Spinal cord (tissue), 10 donors: ENCODE measurements around the gene CCDC92B. TPM values are rescaled to one million over a fixed set of nuclear protein-coding genes. Genes with fewer than 3 reads are reported as not detected.
"Not testable (repeated sequence)": the region's sequence is repeated elsewhere in the genome, so short reads cannot be mapped to it uniquely, and the experiment has no call there.

Experiments
- DNase-seq, 6 donors: peaks; one replicate each; pipeline versions ENCODE4 v3.0.0 to v3.0.0-alpha.2; 2013 to 2015; ENCODE audit warnings: low spot score in 6 of 6, low read depth in 4 of 6
- H3K27ac ChIP-seq: one replicate; pipeline ENCODE4 v1.5.1; 2013; ENCODE audit warnings: low read depth, low read length, control low read depth
- H3K27me3 ChIP-seq: one replicate; pipeline ENCODE4 v1.6.1; 2013; ENCODE audit warnings: low read length; ENCODE audit not compliant: control insufficient read depth, insufficient read depth
- H3K36me3 ChIP-seq: one replicate; pipeline ENCODE4 v1.6.1; 2013; ENCODE audit warnings: low read length; ENCODE audit not compliant: control insufficient read depth, insufficient read depth
- H3K4me1 ChIP-seq: one replicate; pipeline ENCODE4 v1.6.1; 2013; ENCODE audit warnings: low read length; ENCODE audit not compliant: control insufficient read depth, insufficient read depth
- H3K4me3 ChIP-seq: one replicate; pipeline ENCODE4 v1.5.1; 2013; ENCODE audit warnings: low read depth, low read length, control low read depth
- H3K9me3 ChIP-seq: one replicate; pipeline ENCODE4 v1.6.1; 2013; ENCODE audit warnings: low read length; ENCODE audit not compliant: control insufficient read depth, insufficient read depth
- WGBS: methylation state at CpG from one replicate; pipeline ENCODE4 v1.1.5; 2013; ENCODE audit warnings: missing lambda C conversion rate; ENCODE audit not compliant: insufficient coverage; 5-methylcytosine and 5-hydroxymethylcytosine counted together
- polyA plus RNA-seq, 2 donors: library from polyadenylated mRNA; unstranded; fragments of 120-200 nt; gene quantifications; one replicate each; pipeline ENCODE4 v1.2.1, GENCODE V29; 2013; ENCODE audit not compliant: insufficient read length in 2 of 2
- total RNA-seq, 2 donors: library from RNA; depleted of rRNA in 1 of 2; stranded (reverse); fragments of 120-200 nt in 1 of 2; fragments of >200 nt in 1 of 2; gene quantifications; one replicate each; pipeline versions ENCODE4 v1.2.3 to v1.2.4, GENCODE V29; 2013 to 2014
- donor health status: healthy.

Gene CCDC92B
- total and polyA plus RNA-seq, 4 donors, result 0.89 to 12.3 (median 5.8) TPM

GRCh38 chr17:2700491-2701141, 48.8 kb downstream of the CCDC92B start:
- 96% methylated on average over 26 of the region's 27 CpGs for WGBS
- Histone ChIP-seq H3K4me3 (no peak overlapping the region), H3K27me3 (no peaks in the 10 kb centered on the region), H3K9me3 (no peaks in the 10 kb centered on the region), H3K36me3 (peaks cover 98% of the 10 kb centered on the region), H3K4me1 (no peaks in the 10 kb centered on the region), H3K27ac (no peak overlapping the region)
- DNase-seq, result no peak

DNA sequence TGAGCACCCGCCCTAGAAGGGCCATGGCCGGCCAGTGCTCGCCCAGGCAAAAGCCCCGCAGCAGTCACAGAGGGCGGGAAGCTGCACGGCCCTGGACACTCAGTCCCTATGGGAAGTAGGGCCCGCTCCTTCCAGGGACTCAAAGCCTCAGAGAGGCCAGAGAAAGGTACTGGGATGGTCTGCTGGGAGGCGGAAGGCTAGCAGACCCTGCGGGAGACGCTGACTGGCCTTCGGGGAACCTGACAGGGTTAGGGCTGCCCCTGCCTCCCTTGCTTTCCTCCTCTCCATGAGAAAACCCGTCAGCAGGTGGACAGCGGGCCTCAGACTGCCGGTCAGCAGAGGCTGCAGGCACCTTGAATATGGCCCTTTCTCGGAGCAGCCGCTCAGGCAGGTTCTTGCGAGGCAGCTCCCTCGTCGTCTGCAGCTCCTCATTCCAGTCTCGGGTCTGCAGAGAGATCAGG, 49.4 kb downstream of the CCDC92B start:
- WGBS, result 89% methylated on average over 20 of the region's 20 CpGs
- DNase-seq, result no peak
- Histone ChIP-seq H3K9me3 (no peaks in the 10 kb centered on the region), H3K36me3 (peaks cover 100% of the 10 kb centered on the region), H3K4me3 (no peak overlapping the region), H3K4me1 (no peaks in the 10 kb centered on the region), H3K27ac (no peak overlapping the region), H3K27me3 (no peaks in the 10 kb centered on the region)

DNA sequence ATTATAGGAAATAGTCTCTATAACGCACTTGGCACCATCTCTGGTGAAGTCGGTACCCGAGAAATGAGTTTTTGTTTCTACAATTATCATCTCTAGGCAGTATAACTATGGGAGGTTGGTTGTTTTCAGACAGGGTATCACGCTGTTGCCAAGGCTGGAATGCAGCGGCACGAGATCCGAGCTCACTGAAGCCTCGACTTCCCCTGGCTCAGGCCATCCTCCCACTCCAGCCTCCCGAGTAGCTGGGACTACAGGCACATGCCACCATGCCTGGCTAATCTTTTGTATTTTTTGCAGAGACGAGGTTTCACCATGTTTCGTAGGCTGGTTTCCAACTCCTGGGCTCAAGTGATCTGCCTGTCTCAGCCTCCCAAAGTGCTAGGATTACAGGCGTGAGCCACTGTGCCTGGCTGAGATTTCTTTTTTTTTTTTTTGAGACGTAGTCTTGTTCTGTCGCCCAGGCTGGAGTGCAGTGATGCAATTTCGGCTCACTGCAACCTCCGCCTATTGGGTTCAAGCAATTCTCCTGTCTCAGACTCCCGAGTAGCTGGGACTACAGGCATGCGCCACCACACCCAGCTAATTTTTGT, 50.1 kb downstream of the CCDC92B start:
- H3K36me3 ChIP-seq, result peaks cover 100% of the 10 kb centered on the region
- H3K4me3 ChIP-seq, H3K27ac ChIP-seq, DNase-seq, H3K9me3 ChIP-seq, H3K27me3 ChIP-seq, H3K4me1 ChIP-seq: not testable (repeated sequence)
- 99% methylated on average over 13 of the region's 18 CpGs for WGBS

DNA sequence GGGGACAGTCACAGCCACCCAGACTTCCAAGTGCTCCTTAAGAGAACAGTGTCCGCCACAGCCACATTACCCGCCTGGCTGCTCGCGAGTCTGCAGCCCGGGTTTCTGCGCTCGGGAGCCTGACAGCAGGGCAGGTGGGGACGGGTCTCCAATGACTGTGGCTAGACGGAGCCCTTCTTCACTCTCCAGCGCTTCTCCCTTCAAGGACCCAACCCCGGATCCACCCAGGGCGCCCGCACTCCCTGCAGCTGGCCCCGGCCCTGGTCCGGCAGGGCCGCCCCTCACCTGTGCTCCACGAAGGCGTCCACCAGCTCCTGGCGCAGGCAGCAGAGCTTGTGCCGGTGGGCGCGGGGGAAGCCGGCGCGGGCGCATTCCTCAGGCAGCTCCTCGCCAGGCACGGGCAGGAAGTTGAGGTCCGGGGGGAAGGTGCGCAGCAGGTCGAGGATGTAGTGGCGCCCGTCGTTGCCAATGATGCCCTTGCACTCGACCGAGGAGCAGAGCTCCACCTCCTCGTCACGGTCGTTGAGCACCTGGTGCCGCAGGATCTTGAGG, 51.8 kb downstream of the CCDC92B start:
- WGBS, result 95% methylated on average over 40 of the region's 40 CpGs
- Histone ChIP-seq H3K36me3 (peaks cover 100% of the 10 kb centered on the region), H3K4me1 (no peaks in the 10 kb centered on the region), H3K4me3 (no peak overlapping the region), H3K9me3 (no peaks in the 10 kb centered on the region), H3K27ac (no peak overlapping the region), H3K27me3 (no peaks in the 10 kb centered on the region)
- no peak for DNase-seq

DNA sequence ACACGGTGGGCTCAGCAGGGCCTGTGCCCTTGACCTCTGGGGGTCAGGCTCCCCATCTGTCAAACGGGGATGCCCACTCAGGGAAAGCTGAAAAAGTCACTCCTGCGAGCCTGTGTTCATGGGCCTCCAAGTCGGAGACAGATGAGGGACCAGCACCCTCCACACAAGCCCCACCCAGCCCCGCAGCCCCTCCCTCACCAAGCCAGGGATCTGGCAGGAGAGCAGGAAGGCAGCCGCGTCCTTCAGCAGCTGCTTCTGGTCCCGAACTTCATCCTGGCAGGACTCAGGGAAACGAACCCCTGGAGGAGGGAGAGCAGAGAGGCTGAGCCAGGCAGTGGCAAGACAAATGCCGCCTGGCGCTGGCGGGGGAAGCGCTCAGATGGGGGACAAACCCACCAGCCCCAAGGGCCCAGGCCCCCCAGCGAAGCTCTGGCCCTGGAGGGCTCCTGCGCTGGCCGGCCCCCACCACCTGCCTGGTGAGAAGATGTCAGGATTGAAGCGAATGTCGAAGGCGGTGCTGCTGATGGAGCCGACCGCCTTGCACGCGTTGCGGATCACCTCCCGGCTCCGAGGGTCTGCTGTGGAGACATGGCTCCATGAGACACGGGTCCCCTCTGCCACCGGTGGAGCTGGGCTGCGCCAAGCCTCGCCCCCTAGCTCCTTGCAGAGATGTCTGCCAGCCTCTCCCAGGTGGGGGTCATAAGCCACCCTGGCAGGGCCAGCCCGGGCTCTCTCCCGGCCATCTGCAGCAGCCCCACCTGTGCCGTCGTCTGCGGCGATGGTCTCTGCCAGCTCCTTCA, 53.3 kb downstream of the CCDC92B start:
- H3K27ac ChIP-seq, result no peak overlapping the region
- H3K4me3 ChIP-seq, result no peak overlapping the region
- H3K36me3 ChIP-seq, result peaks cover 99% of the 10 kb centered on the region
- no peak for DNase-seq
- WGBS, result 92% methylated on average over 31 of the region's 36 CpGs
- H3K27me3 ChIP-seq, result no peaks in the 10 kb centered on the region
- H3K9me3 ChIP-seq, result no peaks in the 10 kb centered on the region
- H3K4me1 ChIP-seq, result no peaks in the 10 kb centered on the region

GRCh38 chr17:2695243-2695960, 54.0 kb downstream of the CCDC92B start:
- Histone ChIP-seq H3K9me3 (no peaks in the 10 kb centered on the region), H3K27me3 (no peaks in the 10 kb centered on the region), H3K4me1 (no peaks in the 10 kb centered on the region), H3K36me3 (peaks cover 99% of the 10 kb centered on the region), H3K4me3 (no peak overlapping the region), H3K27ac (no peak overlapping the region)
- 96% methylated on average over 27 of the region's 28 CpGs for WGBS
- DNase-seq, result no peak

DNA sequence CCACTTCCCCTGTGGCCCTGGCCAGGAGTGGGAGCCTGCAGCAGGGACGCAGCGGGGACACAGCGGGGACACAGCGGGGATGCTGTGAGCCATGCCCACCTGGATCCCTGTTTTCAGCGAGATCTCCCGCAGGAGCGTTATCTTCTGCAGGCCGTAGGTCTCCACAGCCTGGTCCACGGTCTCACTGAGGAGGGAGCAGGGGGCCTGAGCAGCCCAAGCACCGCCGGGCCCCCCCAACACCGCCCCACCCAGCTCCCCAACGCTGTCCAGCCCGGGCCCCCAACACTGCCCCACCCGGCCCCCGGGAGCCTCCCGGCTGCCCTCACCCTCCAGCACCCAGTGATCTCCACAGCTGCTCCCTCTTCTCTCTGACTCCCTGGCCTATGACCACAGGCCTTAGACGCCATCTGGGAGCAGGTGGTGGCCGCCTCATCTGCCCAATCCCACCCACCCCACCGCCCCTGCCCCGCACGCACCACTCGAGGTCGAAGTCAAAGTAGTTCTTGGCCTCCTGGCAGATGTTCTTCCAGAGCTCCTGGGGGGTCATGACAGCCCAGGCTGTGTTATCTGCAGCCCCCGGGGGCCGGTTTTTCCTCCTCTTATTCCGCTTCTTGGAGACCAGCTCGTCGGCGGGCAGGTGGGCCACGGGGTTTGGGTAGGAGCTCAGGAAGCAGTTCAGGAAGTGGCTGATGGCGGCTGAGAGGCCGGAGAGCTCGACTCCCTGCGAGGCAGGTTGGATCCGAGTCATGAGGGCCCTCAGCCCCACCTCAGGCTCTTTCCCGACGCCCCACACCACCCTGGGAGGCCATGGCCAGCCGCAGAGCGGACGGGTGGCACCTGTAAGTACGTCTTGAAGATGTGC, 54.8 kb downstream of the CCDC92B start:
- 90% methylated on average over 31 of the region's 42 CpGs for WGBS
- no peaks in the 10 kb centered on the region for H3K9me3 ChIP-seq
- no peak overlapping the region for H3K4me3 ChIP-seq
- H3K27ac ChIP-seq, result no peak overlapping the region
- peaks cover 99% of the 10 kb centered on the region for H3K36me3 ChIP-seq
- no peaks in the 10 kb centered on the region for H3K4me1 ChIP-seq
- DNase-seq, result no peak
- H3K27me3 ChIP-seq, result no peaks in the 10 kb centered on the region

DNA sequence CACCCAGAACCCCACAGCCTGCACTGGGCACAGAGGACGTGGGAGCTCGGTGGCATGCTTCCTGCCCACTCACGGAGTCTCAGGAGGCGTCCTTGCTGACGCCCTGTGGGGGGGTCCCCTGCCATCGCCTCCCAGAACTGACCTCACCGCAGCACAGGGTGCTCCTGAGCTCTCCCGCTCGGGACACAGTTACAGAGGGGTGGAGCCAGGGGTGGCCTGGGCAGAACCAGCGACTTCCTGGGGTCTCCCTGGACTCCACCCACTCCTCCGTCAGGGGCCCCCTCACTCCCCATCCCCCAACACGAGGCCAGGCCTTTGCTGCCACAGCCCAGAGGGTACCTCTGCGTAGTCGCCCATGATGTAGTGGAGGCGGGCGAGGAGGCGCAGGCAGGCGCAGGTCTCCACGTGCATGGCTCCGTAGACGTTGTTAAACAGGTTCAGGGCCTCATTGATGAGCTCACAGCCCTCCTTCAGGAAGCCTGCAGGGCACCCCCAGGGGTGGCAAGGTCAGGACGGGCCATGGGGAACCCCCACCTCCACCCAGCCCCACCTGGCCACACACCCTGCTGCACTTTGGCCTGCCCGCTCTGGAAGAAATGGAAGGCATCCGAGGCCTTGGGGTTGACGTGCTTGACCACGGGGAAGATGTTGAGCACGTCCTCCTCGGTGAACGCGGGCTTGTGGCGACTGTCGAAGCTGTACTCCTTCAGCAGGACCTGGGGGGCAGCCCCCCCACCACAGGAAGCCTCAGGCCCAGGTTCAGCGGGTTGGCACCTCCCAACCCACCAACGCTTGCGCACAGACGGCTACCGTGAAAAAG, 55.7 kb downstream of the CCDC92B start:
- no peak overlapping the region for H3K4me3 ChIP-seq
- 90% methylated on average over 37 of the region's 37 CpGs for WGBS
- no peaks in the 10 kb centered on the region for H3K9me3 ChIP-seq
- H3K36me3 ChIP-seq, result peaks cover 99% of the 10 kb centered on the region
- DNase-seq, result no peak
- no peaks in the 10 kb centered on the region for H3K27me3 ChIP-seq
- H3K4me1 ChIP-seq, result peaks cover 3% of the 10 kb centered on the region
- H3K27ac ChIP-seq, result no peak overlapping the region
